ACC112 (cell line): ENCODE measurements around the gene TASP1.
"Not testable (repeated sequence)": the region's sequence is repeated elsewhere in the genome, so short reads cannot be mapped to it uniquely, and the experiment has no call there.

Source experiments
- H2AFZ ChIP-seq: fragments of 200-600 bp; sonication (generic); one replicate; pipeline ENCODE4 v1.6.0; 2017; ENCODE audit warnings: antibody characterized with exemption, low read length; ENCODE audit not compliant: unreplicated experiment
- H3K27ac ChIP-seq: fragments of 200-600 bp; sonication (generic); 2 replicates; pipeline ENCODE4 v1.5.1; 2014; ENCODE audit warnings: low read depth, mild to moderate bottlenecking, antibody characterized with exemption, low read length, moderate library complexity
- H3K27me3 ChIP-seq: fragments of 200-600 bp; sonication (generic); 2 replicates; pipeline ENCODE4 v1.6.1; 2014; ENCODE audit warnings: mild to moderate bottlenecking, antibody characterized with exemption, low read length, moderate library complexity, mixed read lengths; ENCODE audit not compliant: insufficient read depth
- H3K36me3 ChIP-seq: fragments of 200-600 bp; sonication (generic); 2 replicates; pipeline ENCODE4 v1.6.1; 2016; ENCODE audit warnings: mild to moderate bottlenecking, antibody characterized with exemption, low read length, moderate library complexity, mixed read lengths; ENCODE audit not compliant: insufficient read depth
- H3K4me1 ChIP-seq: fragments of 200-600 bp; sonication (generic); one replicate; pipeline ENCODE4 v1.6.1; 2016; ENCODE audit warnings: low read length, mixed read lengths; ENCODE audit not compliant: insufficient read depth, unreplicated experiment, control insufficient read depth
- H3K4me3 ChIP-seq: fragments of 200-600 bp; sonication (generic); 2 replicates; pipeline ENCODE4 v1.5.1; 2014; ENCODE audit warnings: mild to moderate bottlenecking, low read depth, low read length
- H3K79me2 ChIP-seq: fragments of 200-600 bp; sonication (generic); one replicate; pipeline ENCODE4 v1.6.0; 2016; ENCODE audit warnings: low read length; ENCODE audit not compliant: control insufficient read depth, unreplicated experiment, insufficient read depth

TASP1 gene

DNA sequence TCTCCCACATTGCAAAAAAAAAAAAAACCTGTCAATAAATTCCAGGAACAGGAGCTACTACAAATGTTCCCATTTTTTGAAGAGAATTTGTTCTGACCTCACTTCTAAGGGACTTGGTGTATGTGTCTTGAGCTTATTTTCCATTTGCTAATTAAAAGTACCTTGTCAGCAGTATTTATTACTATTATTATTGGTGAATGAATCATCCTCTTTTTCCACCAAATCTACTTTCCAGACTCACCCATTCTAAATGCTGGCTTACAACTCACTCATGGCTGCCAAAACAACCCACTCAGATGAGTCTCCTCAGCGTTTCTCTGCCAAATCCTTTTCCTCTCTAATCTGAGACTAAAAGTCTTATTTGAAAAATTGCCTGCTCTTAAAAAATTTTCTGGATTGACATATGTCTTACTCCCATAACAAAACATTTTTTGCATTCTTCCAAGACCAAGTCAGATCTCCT lies 33.2 kb upstream of the TASP1 start:
- Histone ChIP-seq H3K27ac (no peak overlapping the region), H3K27me3 (peaks cover 11% of the 10 kb centered on the region; the same call in 1 of the 2 replicates), H2AFZ (no peak overlapping the region), H3K79me2 (no peaks in the 10 kb centered on the region), H3K4me1 (no peaks in the 10 kb centered on the region), H3K36me3 (no peaks in the 10 kb centered on the region), H3K4me3 (no peak overlapping the region)

DNA sequence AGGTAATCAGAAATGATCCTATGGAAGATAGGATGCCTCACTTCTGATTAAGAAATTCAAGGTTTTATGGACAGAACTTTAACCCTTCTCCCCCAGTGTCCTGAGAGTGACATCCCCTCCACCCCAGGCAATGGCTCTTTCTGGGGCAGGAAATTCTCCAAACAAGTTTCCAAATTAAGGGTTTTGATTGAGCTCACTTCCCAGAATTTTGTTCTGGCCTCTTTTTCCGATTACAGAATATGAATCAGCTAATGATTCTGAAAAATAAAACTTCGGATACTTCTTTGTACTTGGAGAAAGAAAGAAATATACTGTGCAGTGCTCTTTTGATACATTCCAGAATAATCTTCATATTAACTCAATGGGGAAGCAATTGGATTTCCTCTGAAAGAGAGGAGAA lies 32.8 kb upstream of the TASP1 start:
- Histone ChIP-seq H3K4me1 (no peaks in the 10 kb centered on the region), H3K79me2 (no peaks in the 10 kb centered on the region), H3K27ac (no peak overlapping the region), H3K27me3 (peaks cover 11% of the 10 kb centered on the region; the same call in 1 of the 2 replicates), H3K36me3 (no peaks in the 10 kb centered on the region), H2AFZ (no peak overlapping the region), H3K4me3 (no peak overlapping the region)

DNA sequence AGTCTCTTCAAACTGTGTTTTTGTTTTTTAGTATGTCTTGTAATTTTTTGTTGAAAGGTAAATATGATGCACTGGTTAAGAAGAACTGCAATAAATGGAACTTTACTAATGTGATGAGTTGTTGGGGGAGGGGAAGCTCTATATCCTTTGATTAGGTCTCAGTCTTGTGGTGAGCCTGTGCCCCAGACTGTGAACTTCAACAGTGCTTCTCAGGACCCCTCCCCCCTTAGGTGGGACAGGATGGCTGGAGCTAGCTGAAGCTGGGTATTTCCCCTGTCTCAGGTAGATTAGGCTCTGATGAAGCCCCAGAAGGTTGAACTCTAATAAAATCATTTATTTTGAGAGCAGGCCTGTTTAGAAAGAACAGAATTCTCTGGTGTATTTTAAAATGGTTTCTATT lies 31.4 kb upstream of the TASP1 start:
- Histone ChIP-seq H3K27ac (no peak overlapping the region), H3K27me3 (peaks cover 11% of the 10 kb centered on the region; the same call in 1 of the 2 replicates), H3K36me3 (no peaks in the 10 kb centered on the region), H3K4me3 (no peak overlapping the region), H2AFZ (no peak overlapping the region), H3K79me2 (no peaks in the 10 kb centered on the region), H3K4me1 (no peaks in the 10 kb centered on the region)

DNA sequence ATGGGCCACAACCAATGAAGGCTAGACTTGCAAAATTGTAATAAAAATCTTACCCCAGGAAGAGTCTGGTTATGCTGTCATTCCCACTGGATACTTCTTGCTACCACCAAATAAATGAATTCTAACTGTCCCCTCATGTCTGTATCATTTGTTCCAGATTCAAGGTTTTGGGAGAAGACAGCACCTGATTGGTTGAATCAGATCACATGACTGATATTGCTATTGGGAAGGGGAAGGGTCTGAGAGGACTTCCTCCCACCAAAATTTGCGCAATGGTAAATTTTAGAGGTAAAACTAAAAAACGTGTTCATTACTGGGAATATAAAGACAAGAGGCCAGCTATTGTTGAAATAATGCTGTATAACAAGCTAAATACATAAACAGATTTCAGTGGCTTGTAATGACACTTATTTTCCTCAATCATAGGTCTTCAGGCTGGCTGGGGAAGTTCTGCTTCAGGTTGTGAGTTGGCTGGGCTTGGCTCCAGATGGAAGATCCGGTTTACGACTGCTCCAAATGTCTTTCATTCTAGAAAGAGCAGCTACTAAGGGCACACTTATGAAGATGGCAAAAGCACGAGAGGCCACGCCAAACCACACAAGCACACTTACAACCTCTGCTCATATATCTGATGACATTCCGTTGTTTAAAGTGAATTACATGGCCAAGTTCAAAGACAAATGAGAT lies 27.1 kb upstream of the TASP1 start:
- Histone ChIP-seq H3K4me3 (no peak overlapping the region), H3K4me1 (peaks cover 3% of the 10 kb centered on the region), H3K36me3 (no peaks in the 10 kb centered on the region), H3K79me2 (no peaks in the 10 kb centered on the region), H3K27ac (no peak overlapping the region), H3K27me3 (peaks cover 26% of the 10 kb centered on the region), H2AFZ (no peak overlapping the region)

DNA sequence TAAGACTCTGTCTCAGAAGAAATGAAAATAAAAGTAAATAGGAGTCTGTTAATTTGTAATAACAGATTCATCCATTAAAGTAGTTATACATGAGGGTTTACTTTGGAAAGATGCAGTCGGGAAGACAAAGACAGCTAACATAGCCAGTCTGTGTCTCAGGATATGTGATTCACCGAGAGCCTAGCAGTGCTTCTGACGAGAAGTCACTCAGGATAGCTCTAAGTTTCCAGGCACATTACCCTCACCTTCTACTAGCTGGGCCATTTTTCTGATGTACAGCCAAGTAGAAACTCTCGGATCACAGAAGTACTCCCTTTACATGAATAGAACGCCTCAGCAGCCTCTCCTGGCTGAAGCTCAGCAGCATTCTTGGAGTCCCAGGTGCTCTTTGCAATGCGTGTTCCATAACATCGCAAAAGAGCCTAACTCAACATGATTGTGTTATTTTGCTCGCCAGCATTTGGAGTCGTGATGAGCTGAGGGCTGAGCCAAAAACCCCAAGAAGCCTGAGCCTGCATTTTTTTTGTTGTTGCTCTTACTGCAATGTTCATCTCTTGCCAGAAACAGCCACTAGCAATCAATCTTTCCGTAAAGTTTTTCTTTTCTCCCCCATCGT lies 22.4 kb upstream of the TASP1 start:
- Histone ChIP-seq H3K27ac (no peak overlapping the region), H3K27me3 (peaks cover 21% of the 10 kb centered on the region), H3K4me3 (0 out of 2 replicates have a peak overlapping the region, but pooled peaks have one; percentile 25), H3K4me1 (peaks cover 3% of the 10 kb centered on the region), H2AFZ (no peak overlapping the region), H3K36me3 (no peaks in the 10 kb centered on the region), H3K79me2 (no peaks in the 10 kb centered on the region)

DNA sequence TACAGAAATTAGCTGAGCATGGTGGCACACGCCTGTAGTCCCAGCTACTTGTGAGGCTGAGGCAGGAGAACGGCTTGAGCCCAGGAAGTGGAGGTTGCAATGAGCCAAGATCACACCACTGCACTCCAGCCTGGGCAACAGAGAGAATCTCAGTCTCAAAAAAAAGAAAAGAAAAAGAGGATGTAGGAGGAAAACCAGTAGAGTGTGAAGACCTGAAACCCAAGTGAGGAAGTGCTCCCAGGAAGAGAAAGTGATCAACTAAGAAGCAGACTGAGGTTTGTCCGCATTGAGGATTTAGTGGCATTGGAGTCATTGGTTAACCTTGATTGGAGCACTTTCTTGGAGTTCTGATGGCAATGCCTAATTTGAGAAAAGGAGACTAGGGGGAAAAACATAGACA lies 20.6 kb upstream of the TASP1 start:
- no peak overlapping the region for H3K27ac ChIP-seq
- no peak overlapping the region for H3K4me3 ChIP-seq
- H3K79me2 ChIP-seq = no peaks in the 10 kb centered on the region
- H3K36me3 ChIP-seq = no peaks in the 10 kb centered on the region
- peaks cover 21% of the 10 kb centered on the region for H3K27me3 ChIP-seq
- H3K4me1 ChIP-seq = peaks cover 3% of the 10 kb centered on the region
- no peak overlapping the region for H2AFZ ChIP-seq

DNA sequence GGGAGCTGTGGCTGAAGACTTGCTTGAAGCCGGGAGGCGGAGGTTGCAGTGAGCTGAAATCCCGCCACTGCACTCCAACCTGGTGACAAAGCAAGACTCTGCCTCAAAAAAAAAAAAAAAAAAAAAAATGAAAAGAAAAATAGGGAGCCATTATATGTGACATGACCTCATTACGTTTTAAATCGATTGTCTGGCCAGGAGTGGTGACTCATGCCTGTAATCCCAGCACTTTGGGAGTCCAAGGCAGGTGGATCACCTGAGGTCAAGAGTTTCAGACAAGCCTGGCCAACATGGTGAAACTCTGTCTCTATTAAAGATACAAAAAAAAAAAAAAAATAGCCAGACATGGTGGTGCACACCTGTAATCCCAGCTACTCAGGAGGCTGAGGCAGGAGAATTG lies 19.3 kb upstream of the TASP1 start:
- not testable (repeated sequence) for H3K4me3 ChIP-seq, H3K36me3 ChIP-seq, H3K79me2 ChIP-seq, H3K4me1 ChIP-seq, H2AFZ ChIP-seq, H3K27ac ChIP-seq
- peaks cover 18% of the 10 kb centered on the region for H3K27me3 ChIP-seq

DNA sequence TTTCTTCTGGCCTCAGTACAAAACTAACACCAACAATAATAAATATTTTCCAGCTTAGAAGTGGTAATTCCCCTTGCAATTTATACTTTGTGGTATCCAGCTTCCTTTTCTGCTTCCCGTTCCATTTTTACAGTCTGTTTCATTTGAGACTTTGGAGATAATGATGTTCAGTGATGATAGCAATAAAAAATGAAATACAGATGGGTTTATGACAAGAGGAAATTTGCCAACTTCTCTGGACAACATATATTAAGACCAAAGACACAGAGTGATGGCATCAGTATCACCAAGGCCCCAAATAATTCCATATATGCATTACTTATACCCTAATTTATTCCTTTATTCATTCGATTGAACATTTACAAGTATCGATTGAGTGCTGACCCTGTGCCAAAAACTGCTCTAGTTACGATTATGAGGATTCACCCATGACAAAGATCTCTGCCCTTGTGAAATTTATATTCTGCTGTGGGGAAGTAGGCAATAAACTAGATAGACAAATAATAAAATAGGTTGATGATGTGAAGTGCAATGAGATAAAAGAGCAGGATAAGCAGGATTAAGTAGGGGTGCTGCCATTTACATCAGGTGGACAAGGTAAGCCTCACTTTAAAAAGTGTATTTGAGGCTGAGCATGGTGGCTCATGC lies 18.1 kb upstream of the TASP1 start:
- Histone ChIP-seq H3K4me1 (peaks cover 3% of the 10 kb centered on the region), H3K36me3 (no peaks in the 10 kb centered on the region), H2AFZ (no peak overlapping the region), H3K4me3 (no peak overlapping the region), H3K79me2 (no peaks in the 10 kb centered on the region), H3K27ac (no peak overlapping the region), H3K27me3 (peaks cover 12% of the 10 kb centered on the region)

DNA sequence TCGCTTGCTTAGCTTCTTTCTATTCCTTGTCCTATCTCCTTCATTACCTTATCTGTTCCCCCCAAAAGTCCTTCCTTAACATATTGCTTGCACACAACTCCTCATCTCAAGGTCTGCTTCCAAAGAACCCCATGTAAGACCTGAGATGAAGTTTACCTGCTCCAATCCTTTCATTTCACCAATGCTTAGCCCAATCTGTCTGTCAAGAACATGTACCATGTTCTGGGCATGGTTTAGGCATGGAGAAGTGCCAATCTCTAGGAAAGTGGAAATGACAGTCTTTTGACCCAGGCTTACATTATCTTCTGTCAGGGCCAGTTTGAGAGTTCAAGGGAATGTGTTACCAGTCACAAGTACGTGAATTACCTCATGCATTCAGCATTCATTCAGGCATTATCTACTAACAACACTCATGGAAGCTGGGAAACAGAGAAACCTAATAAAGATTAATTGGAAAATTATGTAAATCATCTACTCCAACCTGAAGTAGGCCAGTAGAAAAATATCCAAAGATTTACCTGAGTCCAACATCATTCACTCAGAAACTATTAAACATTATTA lies 15.8 kb upstream of the TASP1 start:
- H3K27ac ChIP-seq = no peak overlapping the region
- H3K36me3 ChIP-seq = no peaks in the 10 kb centered on the region
- no peak overlapping the region for H2AFZ ChIP-seq
- H3K4me3 ChIP-seq = no peak overlapping the region
- no peaks in the 10 kb centered on the region for H3K79me2 ChIP-seq
- 0 out of 2 replicates have a peak, but pooled peaks cover 3% of the 10 kb centered on the region for H3K27me3 ChIP-seq
- no peaks in the 10 kb centered on the region for H3K4me1 ChIP-seq

DNA sequence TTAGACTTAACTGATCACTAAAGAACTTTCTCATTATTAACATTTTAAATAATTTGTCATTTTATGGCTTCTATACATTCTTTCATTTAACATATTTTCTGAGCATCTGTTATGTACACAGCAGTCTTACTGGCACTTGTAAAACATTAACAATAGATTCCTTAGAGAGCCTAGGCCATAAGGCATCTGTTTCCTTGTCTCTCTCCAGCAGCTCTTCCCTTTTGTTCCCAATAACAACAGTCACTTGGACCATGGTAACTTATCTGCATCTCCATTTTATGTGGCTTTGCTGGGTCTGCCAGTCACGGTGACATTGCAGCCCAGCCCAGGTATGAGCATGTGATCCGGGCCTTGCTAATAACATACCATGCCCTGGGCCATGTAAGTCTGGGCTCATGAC lies 11.7 kb upstream of the TASP1 start:
- Histone ChIP-seq H3K79me2 (no peaks in the 10 kb centered on the region), H3K27ac (no peak overlapping the region), H3K27me3 (0 out of 2 replicates have a peak, but pooled peaks cover 9% of the 10 kb centered on the region), H3K36me3 (no peaks in the 10 kb centered on the region), H3K4me3 (no peak overlapping the region), H3K4me1 (no peaks in the 10 kb centered on the region), H2AFZ (no peak overlapping the region)
